ENCODE results near the gene FMNL1.

Gene FMNL1

DNA sequence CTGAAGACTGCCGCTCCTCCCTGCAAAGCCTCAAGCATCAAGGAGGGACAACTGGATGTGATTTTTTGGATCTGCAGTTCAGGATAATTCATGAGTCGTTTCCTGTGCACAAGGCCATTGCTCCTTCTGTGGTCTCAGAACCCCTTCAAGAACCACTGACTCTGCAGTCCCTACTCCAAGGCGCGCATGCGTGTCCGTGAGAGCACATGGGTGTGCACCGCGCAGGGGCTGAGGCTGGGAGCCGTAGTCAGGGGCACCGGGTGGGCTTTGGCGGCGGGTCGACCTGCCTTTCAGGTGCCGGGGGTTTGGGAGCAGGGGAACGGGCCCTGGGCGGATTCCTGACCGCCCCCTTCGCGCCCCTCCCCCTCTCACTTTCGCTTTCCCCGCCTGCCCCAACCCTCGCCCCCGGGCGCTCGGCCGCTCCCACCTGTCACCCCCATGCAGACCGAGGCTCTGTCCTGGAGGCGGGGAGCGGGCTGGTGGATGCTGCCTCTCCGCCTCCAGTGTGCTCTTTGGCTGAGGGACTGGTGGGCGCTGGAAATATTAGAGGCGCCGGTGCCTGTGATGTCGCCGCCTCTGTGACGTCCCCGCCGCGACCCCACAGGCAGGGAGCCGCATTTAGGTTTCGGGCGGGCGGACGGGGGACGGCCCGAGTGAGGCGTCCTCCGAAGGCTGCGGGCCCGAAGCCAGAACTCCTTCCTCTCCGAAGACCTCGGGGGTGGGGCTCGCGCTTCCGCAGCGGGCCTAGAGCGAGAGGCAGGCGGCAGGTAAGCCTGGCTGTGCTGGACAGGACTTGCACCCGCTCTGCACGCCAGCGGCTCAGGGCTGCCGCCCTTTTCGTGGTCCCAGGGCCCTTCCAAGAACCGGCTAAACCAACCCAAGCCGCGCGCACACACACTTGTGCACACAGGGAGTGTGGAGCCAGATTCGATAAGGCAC lies 40.2 kb downstream of the FMNL1 start, which contains the start of gene SPATA32:
TSS of gene SPATA32 (minus strand) at position 518 of the 939 bp plus-strand sequence. CDS start at position 440, 78 bp downstream.
- DNase-seq, result no peak

DNA sequence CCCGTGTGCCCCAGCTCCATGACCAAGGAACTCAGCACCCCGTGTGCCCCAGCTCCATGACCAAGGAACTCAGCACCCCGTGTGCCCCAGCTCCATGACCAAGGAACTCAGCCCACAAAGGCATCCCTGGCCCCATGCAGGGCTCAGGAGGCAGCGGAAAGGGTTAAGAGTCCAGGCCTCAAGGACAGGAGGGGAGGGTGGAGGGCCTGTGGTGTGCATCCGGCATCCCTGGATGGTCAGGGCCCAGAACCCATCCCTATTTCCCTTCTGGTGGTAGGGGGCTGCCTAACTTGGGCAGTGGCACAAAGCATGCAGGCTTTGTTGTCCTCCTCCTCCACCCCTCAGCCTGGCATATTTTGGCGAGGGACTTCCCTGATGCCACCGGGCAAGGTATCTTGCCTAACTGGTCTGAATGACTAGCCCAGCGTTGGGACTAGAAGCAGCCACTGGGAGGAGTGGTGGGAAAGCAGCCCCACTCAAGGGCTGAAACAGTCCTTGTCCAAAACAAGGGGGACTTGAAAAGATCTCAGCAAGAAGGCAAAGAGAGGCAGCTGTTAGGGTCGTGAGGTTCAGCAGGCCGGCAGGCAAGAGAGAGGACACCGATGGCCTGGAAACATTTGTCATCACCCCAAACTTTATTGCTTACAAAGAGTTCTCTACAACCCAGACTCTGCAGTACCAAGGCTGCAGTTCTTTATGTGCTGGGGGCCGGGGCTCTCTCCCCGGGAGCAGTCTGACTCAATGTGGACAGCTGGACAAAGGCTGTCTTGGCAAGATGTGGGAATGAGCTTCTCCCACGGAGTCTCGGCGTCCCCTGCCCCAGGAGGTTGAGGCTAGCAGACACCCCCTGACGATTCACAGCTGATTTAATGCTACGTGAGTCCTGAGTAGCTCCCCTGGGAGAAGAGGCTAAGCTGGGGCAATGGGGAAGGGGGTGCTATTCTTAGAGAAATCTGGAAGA lies 41.1 kb downstream of the FMNL1 start:
- no peak for DNase-seq

DNA sequence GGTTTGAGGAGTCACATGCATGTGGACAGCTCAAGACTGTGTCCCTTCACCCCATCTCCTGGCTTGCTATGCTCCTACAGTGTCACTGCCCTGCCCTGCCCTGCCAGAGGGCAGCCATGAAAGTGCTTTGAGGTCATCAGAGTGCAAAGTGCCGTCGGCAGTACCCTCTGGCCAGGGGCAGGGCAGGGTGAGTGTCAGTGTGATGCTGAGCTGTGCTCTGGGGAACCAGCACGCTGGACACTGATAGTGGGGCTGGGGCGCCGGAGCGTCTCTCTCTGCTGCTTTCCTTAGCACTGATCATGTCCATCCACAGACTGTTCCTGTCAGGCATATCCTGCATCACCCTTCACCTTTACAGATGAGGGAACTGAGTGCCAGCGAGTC lies 41.8 kb downstream of the FMNL1 start:
- DNase-seq, result no peak

DNA sequence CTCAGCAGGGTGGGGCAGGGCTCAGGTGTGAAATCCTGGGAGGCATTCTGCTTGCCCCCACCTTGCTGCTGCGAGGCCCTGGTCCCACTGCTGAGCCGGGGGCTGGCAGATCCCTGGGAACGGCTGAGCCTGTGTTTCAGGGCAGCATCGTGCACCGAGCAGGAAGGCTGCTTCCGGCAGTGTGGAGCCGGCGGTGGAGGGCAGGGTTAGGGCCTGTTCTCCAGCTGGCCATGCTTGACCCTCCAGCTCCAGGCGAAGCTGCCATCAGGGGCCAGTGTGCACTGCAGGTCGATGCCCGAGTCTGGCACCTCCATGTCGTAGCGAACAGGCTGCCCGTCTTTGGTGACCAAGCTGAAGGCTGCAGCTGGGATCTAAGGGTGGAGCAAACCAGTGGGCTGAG lies 42.7 kb downstream of the FMNL1 start:
- no peak for DNase-seq

DNA sequence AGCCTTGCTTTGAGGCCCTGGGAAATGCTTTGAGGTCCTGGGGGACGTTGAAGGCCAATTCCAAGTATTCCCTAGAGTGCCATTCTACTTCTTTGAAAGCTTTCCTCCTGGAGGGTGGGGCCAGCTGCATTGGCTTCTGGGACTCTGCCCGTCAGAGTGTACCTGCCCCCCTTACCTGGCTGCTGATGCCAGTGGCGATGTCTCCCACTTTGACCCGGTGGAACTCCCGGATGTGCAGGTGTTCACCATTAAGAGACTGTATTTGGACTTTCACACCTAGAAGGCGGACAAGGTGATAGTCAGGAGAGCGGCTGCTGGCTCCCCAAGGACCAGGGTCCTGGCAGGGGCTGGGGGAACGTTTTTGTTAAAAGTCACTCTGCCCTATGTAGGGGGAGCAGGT lies 43.3 kb downstream of the FMNL1 start:
- DNase-seq, result no peak

DNA sequence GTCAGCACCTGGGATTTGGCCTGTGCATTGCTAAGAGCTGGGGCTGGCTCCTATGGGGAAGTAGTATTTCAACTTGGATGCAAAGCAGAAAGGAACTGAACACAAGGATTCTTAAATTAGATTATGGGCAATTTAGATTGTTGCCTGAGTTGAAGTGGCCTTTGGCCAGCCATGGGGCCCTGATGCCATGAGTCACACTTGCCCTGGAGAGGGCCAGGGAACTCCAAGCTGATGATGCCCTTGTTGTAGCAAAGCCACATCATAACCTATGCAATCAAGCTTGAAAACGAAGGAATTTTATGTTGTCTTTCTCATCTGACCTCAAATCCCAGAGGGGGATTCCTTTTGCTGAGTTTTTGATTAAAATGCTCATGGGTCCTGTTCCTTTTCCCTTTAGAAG lies 44.1 kb downstream of the FMNL1 start:
- peak; percentile 60 for DNase-seq

DNA sequence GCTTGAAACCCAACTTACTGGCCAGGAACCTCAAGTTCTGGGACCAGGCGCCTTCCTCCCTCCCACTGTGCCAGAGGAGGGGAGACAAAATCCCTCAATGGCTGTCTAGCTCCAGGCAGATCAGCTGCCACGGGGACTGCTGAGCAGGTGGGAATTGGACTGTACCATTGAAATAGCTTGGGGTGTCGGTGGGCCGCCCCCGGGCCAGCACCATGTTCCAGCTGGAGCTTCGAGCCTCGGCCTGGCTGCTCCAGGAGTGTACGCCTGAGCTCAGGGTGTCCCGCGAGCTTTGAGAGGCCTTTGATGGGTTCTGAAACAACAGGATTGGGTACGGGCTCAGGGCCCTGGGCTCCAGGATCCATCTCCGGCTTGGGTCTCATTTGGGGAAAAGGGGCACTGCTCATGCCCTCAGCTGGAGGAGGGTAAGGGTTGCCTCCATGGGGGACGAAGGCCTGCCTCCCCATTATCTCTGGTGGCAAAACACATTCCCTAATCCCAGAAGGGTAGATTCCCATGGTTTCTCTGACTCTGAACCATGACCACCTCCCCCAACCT lies 44.8 kb downstream of the FMNL1 start:
- no peak for DNase-seq

DNA sequence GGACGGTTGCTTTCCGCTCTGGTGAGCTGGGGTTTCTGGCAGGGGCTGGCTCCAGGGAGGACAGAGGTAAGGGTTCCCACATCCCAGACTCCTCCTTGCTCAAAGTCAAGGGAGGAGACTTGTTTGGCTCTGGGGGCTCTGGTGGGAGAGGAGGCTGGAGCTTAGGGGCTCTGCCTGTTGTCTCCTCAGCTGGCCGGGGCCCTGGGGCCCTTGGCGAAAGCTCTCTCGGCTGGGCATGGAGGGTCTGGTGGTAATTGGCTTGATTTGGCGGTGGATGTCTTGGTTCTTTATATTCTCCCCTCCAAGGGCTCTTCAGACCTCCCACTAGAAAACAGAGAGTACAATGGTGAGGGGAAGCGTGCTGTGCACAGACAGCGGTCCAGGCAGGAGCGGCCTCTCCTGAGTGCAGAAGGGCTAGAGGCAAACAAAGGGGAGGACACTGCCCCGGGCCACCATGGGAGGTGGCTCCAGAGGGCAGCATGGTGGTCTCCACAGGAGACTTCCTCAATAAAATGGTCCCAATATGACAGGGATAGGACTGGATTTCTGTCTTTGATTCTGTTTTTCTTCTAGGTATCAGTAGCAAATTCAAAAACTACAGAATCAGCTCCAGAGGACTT lies 45.9 kb downstream of the FMNL1 start:
- DNase-seq, result no peak

DNA sequence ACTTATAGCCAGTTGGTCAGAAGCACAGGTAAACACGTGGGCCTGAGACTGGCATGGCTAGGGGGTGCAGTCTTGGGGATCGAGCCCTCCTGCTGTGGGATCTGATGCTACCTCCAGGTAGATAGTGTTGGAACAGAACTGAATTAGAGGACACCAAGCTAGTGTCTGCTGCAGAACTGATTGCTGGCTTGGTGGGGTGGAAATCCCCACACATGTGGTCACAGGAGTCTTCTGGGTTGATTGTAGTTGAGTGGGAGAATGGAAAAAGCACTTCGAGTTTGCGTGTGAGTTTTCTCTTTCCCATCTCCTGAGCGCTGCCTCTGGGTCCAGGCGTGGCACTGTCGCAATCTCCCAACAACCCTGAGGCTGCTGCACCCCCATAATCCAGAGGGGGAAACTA lies 48.2 kb downstream of the FMNL1 start:
- DNase-seq, result no peak

DNA sequence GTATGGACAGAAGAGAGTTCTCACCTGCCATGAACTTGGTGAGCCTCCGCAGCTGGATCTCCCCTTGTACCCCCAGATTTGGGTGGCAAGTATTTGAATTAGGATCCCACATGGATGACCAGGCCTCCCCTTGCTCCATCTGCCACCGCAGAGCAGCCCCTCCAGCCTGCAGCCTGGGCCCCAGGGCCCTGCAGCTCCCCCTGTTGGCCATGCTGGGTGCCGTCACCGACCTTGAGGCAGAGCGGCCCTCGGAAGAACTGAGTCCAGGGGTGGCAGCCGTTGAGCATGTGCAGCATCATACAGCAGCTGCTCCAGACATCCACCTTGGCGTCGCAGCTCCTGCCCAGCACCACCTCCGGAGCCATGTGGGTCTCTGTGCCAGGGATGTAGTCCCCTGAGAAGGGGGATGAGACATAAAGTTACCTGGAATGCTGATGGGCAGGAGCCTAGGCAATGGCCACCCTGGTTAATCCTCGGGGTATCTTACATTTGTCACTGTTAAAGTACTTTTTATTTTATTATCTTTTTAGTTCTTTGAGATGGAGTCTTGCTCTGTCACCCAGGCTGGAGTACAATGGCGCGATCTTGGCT lies 49.2 kb downstream of the FMNL1 start:
- DNase-seq, result no peak

DNA sequence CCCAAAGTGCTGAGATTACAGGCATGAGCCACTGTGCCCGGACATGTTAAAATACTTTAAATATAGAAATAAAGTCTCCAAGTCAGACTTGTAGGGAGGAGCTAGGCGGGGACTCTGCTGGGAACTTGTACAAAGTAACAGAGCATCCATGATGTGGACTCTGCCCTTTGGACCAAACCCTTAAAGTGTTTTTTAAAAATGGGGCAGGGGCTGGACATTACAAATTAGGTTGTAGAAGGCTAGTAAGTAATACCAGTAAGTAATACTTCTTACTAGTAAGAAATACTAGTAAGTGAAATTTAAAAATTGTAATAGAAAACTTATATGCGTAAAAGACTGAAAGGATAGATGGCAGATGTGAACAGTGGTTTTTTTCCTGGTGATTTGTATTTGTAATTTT lies 49.9 kb downstream of the FMNL1 start:
- no peak for DNase-seq

DNA sequence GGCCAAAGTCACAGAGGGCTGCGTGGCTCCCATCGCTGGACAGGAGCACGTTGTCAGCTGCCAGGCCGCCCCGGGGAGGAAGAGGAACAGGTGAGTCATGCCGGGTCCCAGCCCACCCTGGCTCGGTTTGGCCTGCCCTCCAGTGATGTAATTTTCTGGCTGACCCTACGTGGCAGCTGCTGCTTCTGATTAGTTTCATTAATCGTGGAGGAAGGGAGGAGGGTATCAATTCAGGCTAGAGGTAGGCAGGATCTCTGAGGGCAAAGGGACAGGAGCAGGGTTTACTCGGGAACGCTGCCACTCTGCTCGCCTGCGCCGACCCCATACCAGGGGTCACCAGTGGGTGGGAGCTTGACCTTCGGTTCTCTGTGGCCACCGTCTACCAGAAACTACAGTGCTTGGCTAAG lies 51.9 kb downstream of the FMNL1 start:
- DNase-seq, result no peak

DNA sequence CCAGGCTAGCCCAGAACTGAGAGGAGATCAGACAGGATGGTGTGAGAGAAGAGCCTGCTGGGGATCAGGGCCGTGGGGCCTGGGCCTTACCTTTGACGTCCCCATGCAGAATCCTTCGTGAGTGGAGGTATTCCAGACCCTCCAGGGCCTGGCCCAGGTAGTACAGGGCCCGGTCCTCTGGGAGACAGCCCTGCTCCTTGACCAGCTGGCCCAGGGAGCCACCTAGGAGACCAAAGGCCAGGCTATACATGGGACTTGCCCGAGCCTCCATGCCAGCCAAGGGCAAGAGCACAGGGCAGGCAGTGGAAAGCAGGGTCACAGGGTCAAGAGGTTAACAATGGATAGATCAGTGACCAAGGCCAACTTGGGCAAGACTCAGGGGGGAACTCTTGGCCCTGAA lies 52.3 kb downstream of the FMNL1 start:
- DNase-seq, result no peak

DNA sequence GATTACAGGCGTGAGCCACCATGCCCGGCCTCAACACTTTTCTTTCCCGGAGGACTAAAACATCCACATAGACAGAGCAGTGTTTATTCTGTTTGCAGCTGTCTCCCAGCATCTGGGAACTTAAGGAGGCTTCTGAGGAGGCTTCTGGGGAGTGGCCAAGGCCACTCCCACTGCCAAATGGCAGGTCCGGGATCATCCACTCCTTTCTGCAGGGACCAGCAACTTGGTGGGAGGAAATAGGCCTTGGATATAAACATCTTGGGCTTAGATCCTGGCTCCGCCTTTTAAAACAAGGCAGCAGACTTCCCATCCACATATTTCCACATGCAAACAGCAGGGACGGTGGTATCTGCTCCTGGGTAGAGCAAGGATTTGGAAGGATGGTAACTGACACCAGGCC lies 54.3 kb downstream of the FMNL1 start:
- no peak for DNase-seq

DNA sequence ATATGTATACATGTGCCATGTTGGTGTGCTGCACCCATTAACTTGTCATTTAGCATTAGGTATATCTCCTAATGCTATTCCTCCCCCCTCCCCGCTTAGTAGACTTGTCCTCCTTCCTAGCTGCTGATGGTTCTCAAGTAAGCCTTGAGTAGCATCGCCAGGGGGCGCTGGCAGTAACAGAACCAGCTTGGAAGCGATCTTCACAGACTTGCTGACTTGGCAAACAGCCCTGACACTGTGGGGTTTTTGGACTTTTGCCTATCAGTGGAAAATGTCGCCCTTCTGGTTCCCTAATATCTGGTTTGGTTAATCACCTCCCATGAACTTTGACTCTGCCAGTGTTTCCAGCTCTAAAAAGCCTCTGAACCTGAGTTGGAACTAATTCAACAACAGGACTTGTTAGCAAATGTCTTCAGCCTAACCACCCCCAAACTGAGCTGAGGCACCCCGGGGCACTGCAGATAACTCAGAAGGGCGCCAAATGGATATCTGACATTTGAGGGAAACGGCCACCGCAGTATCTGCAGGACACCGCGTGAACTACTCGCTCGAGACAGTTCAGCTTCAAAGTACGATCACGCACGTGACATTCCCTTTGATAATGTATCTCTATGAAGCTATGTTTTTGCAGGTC lies 55.6 kb downstream of the FMNL1 start:
- peak; percentile 68 for DNase-seq

DNA sequence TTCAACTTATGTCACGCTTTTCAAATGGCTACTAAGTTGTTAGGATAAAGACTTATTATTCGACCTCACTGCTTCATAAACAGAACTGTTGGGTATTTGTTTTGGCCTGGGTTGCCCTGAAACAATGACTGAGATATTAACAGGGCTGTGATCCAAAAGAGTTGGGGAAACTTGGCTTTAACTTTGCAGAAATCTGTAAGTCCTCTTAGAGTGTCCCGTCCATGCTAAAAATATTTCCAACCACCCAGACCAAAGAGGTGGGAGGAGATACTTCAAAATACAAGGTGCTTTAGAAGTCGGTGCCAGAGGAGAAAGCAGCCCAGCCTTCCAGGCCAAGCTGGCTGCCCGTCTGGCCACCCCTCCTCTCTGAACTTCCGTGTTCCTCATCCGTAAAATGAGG lies 56.3 kb downstream of the FMNL1 start:
- DNase-seq, result no peak

DNA sequence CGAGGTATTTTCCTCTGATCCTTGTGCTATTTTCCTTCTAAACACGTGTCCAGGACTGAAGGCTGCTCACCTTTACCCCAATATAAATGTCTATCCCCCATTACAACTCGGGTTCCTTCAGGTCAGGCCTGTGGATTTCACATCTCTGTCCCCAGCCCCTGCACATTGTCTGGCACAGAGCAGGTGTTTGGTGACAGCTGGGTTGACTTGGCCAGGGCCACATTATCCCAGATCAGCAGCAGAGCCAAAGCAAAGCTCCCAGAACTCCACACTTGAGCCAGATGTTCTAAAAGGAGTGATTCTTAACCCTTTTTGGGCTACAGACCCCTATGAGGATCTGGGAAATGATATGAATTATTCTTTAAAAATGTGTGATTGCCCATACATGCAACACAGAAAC lies 58.2 kb downstream of the FMNL1 start:
- DNase-seq, result no peak

DNA sequence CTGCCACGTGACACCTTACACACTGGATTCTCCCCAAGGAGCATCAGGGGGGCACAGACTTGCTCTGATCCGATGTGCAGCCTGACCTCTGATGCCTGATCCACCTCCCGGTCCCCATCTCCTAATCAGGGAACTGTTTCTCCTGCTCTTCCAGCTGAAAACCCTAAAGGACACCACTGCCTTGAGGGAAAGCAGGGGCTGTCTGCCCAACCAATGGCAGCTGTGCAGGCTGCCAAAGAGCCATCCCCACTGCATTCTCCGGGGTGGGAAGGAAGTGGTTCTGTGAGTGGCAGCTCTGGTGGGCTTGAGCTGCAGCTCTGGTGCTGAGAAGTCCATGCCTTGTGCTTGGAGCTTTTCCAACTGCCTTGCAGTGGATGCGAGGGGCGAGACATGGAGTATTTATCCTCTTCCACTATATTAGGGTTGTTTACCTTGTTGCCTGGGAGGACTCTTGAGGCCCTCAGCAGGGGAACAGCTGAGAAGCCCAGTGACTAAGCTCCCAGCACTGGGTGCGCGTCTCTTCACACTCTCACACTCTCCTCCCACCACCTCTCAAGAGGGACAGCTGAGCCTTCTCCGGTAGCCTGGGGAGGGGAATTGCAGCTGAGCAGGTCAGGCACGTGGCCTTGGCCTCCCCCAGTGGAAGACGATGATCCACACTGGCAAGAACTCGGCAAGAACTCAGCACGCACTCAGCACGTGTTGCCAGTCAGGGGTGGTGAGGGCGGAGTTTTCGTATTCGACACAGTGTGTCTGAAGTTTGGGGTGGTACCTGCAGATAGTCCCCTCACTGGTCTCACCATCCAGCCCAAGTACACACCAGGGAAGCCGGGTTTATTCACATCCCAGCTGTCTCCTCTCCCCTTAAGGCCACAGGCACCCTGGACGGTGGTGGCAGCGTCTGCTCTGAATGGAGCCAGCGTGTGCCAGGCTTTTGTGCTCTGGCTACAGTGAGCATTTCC lies 61.3 kb downstream of the FMNL1 start:
- DNase-seq, result no peak

DNA sequence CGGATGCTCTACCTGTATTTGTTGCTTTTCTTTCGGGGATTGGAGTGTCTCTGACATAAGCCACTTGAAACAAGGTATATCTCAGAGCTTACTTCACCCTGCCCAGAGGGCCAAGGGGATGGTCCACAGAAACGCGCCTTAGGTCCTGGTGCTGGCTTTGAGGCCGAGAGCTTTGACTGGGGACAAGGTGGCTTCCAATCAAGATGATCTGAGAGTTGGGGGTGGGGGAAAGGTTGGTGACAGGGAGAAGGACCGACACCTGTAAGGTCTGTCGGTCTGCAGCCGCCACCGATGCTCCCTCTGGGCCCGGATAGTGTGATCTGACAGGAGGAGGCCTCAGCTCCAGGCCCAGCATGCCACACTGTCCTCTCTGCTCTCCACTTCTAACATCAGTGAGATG lies 62.0 kb downstream of the FMNL1 start:
- DNase-seq, result no peak

Measured in amniotic stem cell (primary cell).